HG02610 (cell line): ENCODE measurements around the gene S100PBP.

Source experiments
- ATAC-seq: cut with Tn5 transposase; IDR thresholded peaks from one replicate; pipeline ENCODE4 v1.9.1; 2021; ENCODE audit warnings: mild to moderate bottlenecking, moderate library complexity; ENCODE audit not compliant: unreplicated experiment

The S100PBP gene

GRCh38 chr1:32817159-32817814 lies at the start of gene S100PBP, which contains the start of gene YARS1:
Gene S100PBP, plus strand, starts transcription at chr1:32817653. Its CDS starts 8,447 bp downstream, at chr1:32826100.
Gene YARS1, minus strand, starts transcription at chr1:32817358. Its CDS starts 114 bp downstream, at chr1:32817244.
- peak; percentile 84 for ATAC-seq

GRCh38 chr1:32768110-32768850 lies 49.2 kb upstream of the S100PBP start:
- ATAC-seq = no peak

GRCh38 chr1:32769524-32770220 lies 47.8 kb upstream of the S100PBP start:
- ATAC-seq = no peak

GRCh38 chr1:32770221-32770731 lies 47.2 kb upstream of the S100PBP start:
- ATAC-seq = no peak

GRCh38 chr1:32770741-32771548 lies 46.5 kb upstream of the S100PBP start:
- no peak for ATAC-seq

GRCh38 chr1:32771561-32772280 lies 45.7 kb upstream of the S100PBP start:
- ATAC-seq = no peak

GRCh38 chr1:32772281-32773017 lies 45.0 kb upstream of the S100PBP start:
- no peak for ATAC-seq

GRCh38 chr1:32773018-32773763 lies 44.3 kb upstream of the S100PBP start:
- ATAC-seq = peak; percentile 43

- no peak for ATAC-seq
Observed at GRCh38 chr1:32773764-32774463, 43.5 kb upstream of the S100PBP start.

GRCh38 chr1:32774464-32774808 lies 43.0 kb upstream of the S100PBP start:
- ATAC-seq = no peak

GRCh38 chr1:32774950-32775634 lies 42.4 kb upstream of the S100PBP start:
- no peak for ATAC-seq

GRCh38 chr1:32775640-32776337 lies 41.7 kb upstream of the S100PBP start:
- ATAC-seq = no peak

GRCh38 chr1:32779242-32779641 lies 38.2 kb upstream of the S100PBP start:
- ATAC-seq = no peak

GRCh38 chr1:32780005-32780404 lies 37.4 kb upstream of the S100PBP start:
- no peak for ATAC-seq

- no peak for ATAC-seq
Observed at GRCh38 chr1:32780628-32781234, 36.7 kb upstream of the S100PBP start.

GRCh38 chr1:32782086-32782485 lies 35.4 kb upstream of the S100PBP start:
- ATAC-seq = no peak

- no peak for ATAC-seq
Observed at GRCh38 chr1:32783851-32784250, 33.6 kb upstream of the S100PBP start.
